Fibroblast of the aortic adventitia (primary cell): ENCODE data around the gene KRTAP19-2. TPM values are rescaled to one million over a fixed set of nuclear protein-coding genes. Genes with fewer than 3 reads are reported as not detected.

Experiments used
- DNase-seq: peaks from one replicate; pipeline ENCODE4 v3.0.0-alpha.2; 2010; ENCODE audit warnings: low read depth
- H3K4me3 ChIP-seq: 2 replicates; pipeline ENCODE4 v1.5.1; 2011; ENCODE audit warnings: low read depth, mild to moderate bottlenecking, control low read depth, low read length, moderate library complexity
- CTCF ChIP-seq: IDR thresholded peaks from 2 replicates; pipeline ENCODE4 v1.5.1; 2011; ENCODE audit warnings: mild to moderate bottlenecking, low read length, control low read depth, inconsistent platforms; ENCODE audit not compliant: insufficient read depth
- small RNA-seq: library from RNA; depleted of rRNA; stranded (forward); fragments of <200 nt; gene quantifications from one replicate; pipeline ENCODE3, GENCODE V24; 2012
- total RNA-seq: library from RNA; depleted of rRNA; stranded (reverse); fragments of >200 nt; gene quantifications from 2 replicates; pipeline ENCODE4 v1.2.3, GENCODE V29; 2012; ENCODE audit warnings: low replicate concordance

The KRTAP19-2 gene
- total RNA-seq, 1 donor = not detected

- no peak for DNase-seq
- no peak within 1 kb of the TSS for H3K4me3 ChIP-seq
- no peak for TF ChIP-seq CTCF
These were observed 47.3 kb downstream of the KRTAP19-2 start, which contains the start of gene KRTAP15-1 for GRCh38 chr21:30439975-30440374. Gene KRTAP15-1 (plus strand): TSS chr21:30440275. CDS start chr21:30440328, 53 bp downstream.

Small RNA genes within 50 kb of the gene (small RNA-seq; reads per million reads assigned to genes)
- gene AP000567.1 = not detected
- gene KRTAP19-10P = not detected
- gene KRTAP19-11P = not detected
- not detected for gene KRTAP19-9P

Other genes with a start within 250 kb of the KRTAP19-2 start
- gene KRTAP24-1, start 204.5 kb downstream of the KRTAP19-2 start, total RNA-seq = not detected in 2 replicates
- not detected in 2 replicates for gene KRTAP25-1, start 197.9 kb downstream of the KRTAP19-2 start, total RNA-seq
- gene KRTAP26-1, start 167.1 kb downstream of the KRTAP19-2 start, total RNA-seq = not detected in 2 replicates
- gene KRTAP27-1, start 149.7 kb downstream of the KRTAP19-2 start, total RNA-seq = not detected in 2 replicates
- not detected in 2 replicates for gene KRTAP23-1, start 138.8 kb downstream of the KRTAP19-2 start, total RNA-seq
- not detected in 2 replicates for gene KRTAP13-2, start 115.2 kb downstream of the KRTAP19-2 start, total RNA-seq
- gene KRTAP13-1, start 91.4 kb downstream of the KRTAP19-2 start, total RNA-seq = not detected in 2 replicates
- gene KRTAP13-3, start 61.5 kb downstream of the KRTAP19-2 start, total RNA-seq = not detected in 2 replicates
- gene KRTAP13-4, start 57.2 kb downstream of the KRTAP19-2 start, total RNA-seq = not detected in 2 replicates
- gene KRTAP15-1, start 47.2 kb downstream of the KRTAP19-2 start, total RNA-seq = not detected in 2 replicates
- not detected in 2 replicates for gene KRTAP19-1, start 7.1 kb downstream of the KRTAP19-2 start, total RNA-seq
- gene KRTAP19-3, start 4.6 kb upstream of the KRTAP19-2 start, total RNA-seq = not detected in 2 replicates
- gene KRTAP19-4, start 9.7 kb upstream of the KRTAP19-2 start, total RNA-seq = not detected in 2 replicates
- gene KRTAP19-5, start 14.7 kb upstream of the KRTAP19-2 start, total RNA-seq = not detected in 2 replicates
- not detected in 2 replicates for gene KRTAP19-6, start 54.4 kb upstream of the KRTAP19-2 start, total RNA-seq
- not detected in 2 replicates for gene KRTAP19-7, start 73.9 kb upstream of the KRTAP19-2 start, total RNA-seq
- gene KRTAP22-2, start 103.0 kb upstream of the KRTAP19-2 start, total RNA-seq = not detected in 2 replicates
- gene KRTAP6-3, start 105.0 kb upstream of the KRTAP19-2 start, total RNA-seq = not detected in 2 replicates
- not detected in 2 replicates for gene KRTAP6-2, start 111.5 kb upstream of the KRTAP19-2 start, total RNA-seq
- not detected in 2 replicates for gene KRTAP22-1, start 113.7 kb upstream of the KRTAP19-2 start, total RNA-seq
- gene KRTAP6-1, start 126.5 kb upstream of the KRTAP19-2 start, total RNA-seq = not detected in 2 replicates
- not detected in 2 replicates for gene KRTAP20-1, start 129.0 kb upstream of the KRTAP19-2 start, total RNA-seq
- not detected in 2 replicates for gene KRTAP20-4, start 133.2 kb upstream of the KRTAP19-2 start, total RNA-seq
- gene KRTAP20-2, start 147.8 kb upstream of the KRTAP19-2 start, total RNA-seq = not detected in 2 replicates
- gene KRTAP20-3, start 155.4 kb upstream of the KRTAP19-2 start, total RNA-seq = not detected in 2 replicates
- not detected in 2 replicates for gene KRTAP21-3, start 231.3 kb upstream of the KRTAP19-2 start, total RNA-seq